Measurements from ENCODE around the gene POLD3.
"Not testable (repeated sequence)": the region's sequence is repeated elsewhere in the genome, so short reads cannot be mapped to it uniquely, and the experiment has no call there.

POLD3 gene

GRCh38 chr11:74639533-74639932, 47.2 kb downstream of the POLD3 start:
- DNase-seq, result no peak

DNA sequence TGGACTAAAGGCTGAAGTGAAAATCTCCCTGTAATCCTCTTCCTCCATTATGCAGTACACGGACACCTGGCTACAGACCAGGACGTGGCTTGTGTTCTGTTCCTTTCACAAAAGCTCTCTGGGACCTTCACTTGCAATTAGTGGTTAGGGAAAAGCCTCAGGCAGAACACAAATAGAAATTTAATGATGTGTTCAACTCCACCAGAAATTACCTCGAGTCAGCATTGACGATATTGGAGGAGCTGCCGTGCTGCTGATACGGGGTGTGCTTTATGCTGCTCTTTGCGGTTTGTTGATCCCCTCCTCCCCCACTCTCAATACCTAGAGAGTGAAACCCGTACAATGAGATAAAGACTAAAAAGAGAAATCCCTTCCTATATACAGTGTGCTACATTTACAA, 48.9 kb downstream of the POLD3 start:
- no peak for DNase-seq

DNA sequence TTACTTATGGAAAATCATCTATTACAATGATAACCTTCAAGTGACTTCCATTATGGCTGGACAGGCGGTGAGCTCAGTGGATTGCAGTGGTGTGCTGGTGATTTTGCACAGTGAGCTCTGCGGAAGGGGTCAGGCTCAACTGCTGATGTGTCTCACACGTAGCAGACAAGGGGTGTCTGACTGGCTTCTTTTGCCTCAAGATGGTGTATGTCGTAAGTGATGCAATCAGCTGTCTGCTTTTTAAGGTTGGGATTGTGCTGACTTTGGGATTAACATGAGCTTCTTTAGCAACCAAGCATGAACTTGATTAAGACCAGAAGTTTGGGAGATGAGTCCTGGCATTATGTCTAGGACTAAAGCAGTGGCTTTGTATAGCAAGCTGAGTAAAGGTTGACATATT, 49.5 kb downstream of the POLD3 start:
- DNase-seq, result no peak

GRCh38 chr11:74642912-74643311, 50.5 kb downstream of the POLD3 start:
- DNase-seq, result no peak

DNA sequence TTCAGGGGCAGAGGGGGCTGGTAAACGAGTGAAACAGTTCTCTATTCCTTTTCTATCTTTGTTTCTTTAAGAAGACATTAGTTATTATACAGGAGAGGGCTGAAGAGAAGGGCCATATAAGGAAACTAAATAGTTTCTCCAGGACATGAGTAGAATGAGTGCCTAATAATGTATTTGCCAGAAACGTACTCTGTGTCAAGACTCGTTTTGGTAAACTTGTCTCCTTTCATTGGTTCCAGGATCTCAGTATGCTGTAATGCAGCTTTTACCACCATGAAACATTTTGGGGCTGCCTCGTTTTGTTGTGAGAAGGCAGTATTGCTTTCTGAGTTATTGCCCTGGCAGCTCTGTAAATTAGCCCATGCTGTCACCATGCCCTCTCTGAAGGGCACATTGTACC, 51.7 kb downstream of the POLD3 start:
- no peak for DNase-seq

DNA sequence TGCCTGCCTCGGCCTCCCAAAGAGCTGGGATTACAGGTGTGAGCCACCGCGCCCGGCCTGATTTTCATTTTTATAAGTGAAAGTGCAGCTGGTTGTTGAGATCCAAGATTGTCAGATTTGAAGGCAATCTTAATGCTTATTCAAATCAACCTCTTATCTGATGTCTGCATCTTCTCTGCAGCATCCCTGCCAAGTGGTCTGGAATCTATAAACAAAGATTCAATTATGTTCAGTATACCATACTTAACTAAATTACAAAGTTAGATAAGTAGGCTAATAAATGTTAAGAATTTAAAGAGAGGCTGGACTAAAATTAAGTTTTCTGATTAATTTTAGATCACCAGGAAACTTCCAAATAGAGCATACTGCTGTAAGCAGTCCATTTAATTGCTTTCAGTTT, 53.8 kb downstream of the POLD3 start:
- DNase-seq, result no peak

GRCh38 chr11:74646954-74647353, 54.6 kb downstream of the POLD3 start:
- no peak for DNase-seq

- DNase-seq, result no peak
These were observed 55.0 kb downstream of the POLD3 start for GRCh38 chr11:74647404-74647803.

DNA sequence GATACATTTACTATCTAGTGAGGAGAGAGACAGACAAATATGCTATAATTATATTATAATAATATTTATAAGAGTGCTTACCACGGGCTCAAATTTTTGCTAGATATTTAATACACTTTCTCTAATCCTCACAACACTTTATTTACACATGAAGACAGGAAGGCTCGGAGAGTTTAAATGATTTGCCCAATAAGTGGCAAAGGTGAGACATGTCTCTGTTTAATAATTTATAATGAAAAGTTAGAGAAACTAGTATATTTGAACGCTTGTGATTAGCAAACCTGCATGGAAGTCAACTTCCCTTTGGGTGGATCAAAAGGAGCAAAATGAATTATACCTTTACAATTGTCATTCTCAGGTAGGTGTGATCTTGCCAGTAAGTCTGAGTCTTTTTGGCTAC, 55.4 kb downstream of the POLD3 start:
- no peak for DNase-seq

DNA sequence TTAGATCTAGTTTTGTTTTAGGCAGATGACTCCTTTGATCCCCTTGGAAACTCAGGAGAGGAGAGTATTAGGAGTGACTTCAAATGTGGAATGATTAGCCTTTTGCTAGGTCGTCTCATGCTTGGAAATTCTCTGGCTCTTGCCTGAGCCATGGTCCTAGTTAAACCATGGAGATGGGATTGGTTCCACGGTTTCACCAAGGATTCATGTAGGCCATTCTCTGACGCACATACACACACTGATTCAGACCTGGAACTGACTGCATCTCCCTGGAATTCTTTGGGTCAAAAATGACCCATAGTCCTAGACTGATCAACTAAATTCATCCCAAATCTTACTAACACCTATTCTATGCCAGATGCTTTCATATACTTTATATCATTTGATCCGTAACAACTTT, 56.5 kb downstream of the POLD3 start:
- DNase-seq, result no peak

- DNase-seq, result no peak
These were observed 58.1 kb downstream of the POLD3 start for GRCh38 chr11:74650498-74650897.

DNA sequence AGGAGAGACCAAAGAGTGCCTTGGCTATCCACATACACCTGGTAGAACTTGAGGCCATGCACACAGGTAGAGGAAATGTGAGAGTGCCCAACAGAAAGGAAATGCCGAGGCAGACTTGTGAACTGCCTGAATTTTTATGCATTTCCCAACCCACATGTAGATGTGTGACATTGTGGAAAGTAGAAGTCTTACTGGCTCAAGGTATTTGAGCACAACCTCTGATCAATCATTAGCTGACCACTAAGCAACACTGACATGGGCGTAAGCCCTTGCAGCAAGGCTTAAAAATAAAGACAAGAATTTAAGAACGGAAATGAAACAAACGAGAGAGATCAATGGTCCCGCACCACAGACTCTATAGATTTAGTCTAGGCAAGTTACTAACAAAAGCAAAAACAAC, 62.6 kb downstream of the POLD3 start:
- no peak for DNase-seq

DNA sequence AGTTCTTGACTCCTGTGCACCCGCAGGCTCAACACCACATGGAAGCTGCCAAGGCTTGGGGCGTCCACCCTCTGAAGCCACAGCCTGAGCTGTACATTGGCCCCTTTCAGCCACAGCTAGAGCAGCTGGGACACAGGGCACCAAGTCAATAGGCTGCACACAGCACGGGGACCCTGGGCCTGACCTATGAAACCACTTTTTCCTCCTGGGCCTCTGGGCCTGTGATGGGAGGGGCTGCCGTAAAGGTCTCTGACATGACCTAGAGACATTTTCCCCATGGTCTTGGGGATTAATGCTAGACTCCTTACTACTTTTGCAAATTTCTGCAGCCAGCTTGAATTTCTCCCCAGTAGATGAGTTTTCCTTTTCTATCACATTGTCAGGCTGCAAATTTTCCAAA, 66.7 kb downstream of the POLD3 start:
- not testable (repeated sequence) for DNase-seq

GRCh38 chr11:74662487-74663103, 70.2 kb downstream of the POLD3 start:
- DNase-seq, result no peak

DNA sequence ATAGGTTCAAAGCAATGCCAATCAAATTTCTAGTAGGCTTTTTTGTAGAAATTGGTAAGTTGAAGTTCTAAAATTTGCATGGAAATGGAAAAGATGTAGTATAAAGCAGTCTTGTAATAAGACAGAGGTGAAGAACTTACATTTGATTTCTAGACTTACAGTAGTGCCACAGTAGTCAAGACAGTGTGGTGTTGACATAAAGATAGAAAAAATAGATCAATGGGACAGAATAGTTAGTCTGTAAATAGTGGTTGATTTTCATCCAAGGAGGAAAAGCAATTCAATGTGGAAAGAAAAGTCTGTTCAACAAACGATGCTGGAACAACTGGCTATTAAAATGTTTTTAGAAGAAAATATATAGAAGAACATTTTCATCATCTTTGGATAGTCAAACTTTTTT, 70.9 kb downstream of the POLD3 start:
- DNase-seq, result no peak

- DNase-seq, result no peak
These were observed 77.1 kb downstream of the POLD3 start for GRCh38 chr11:74669211-74670160.

DNA sequence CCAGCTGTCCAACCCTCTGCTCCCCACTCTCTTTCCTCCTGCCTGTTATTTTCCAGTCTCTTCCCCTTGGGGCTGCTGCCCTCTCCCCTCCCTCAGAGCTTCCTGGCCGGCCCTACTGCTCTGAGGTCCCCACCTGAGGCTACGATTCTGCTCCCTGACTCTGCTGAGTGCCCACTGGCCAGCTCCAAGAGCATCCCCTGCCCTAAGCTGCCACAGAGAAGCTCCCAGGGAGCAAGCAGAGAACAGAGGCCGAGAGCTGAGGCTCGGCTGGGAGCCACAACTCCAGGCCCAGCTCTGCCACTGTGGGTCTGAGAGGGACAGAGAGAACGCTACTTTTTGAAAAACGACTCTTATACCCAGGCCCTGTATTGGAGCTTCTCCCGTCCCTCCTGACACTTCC, 77.8 kb downstream of the POLD3 start:
- DNase-seq, result no peak

DNA sequence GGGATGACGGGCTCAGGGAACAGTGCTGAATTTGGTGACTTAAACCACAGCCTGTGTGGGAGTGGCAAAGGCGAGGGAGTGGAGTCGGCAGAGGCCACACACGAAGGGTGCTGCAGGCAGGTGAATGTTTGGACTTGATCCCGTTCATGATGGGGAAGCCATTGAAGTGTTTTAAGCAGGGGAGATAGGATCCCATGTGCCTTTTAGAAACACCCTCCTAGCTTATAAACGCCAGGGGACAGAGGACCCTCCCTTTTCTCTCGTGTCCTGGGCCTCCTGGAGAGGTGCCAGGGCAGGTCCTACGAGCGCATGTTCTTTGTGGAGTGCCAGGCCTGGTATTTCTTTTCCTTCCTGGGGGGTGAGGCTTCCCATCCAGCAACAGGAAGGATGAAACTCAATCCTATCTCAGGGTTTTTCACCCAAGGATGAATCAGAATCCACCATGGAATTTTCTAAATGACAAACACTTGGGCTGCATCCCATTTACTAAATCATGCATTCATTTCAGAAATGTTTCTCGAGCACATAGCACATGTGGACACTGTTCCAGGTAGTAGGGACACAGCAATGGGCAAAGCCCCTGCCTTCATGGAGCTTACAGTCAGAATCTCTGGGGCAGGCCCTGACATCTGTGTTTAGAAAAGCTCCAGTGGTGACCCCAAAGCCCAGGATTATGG, 79.3 kb downstream of the POLD3 start:
- no peak for DNase-seq

DNA sequence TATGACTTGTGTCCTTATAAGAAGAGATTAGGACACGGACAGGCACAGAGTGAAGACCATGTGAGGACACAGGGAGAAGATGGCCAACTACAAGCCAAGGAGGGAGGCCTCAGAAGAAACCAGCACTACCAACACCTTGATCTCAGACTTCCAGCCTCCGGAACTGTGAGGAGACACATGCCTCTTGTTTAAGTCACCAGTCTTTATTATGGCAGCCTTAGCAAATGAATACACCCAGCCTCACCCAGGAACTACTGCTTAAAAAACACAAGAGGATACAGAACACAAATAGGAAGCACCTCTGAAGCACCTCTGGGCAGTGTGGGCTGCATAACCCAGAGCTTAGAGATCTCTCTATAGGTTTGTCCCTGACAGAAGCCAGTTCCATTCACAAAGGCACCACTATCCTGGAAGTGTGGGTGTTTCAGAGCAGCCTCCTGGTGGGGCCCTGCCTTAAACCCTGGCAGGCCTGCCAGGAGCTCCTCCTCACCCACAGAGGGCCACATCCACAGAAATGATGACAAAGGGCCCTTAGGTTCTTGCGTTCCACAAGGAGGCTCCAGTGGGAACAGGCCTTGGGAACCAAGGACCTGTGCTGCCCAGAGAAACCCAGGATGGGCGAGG, 80.1 kb downstream of the POLD3 start:
- no peak for DNase-seq

DNA sequence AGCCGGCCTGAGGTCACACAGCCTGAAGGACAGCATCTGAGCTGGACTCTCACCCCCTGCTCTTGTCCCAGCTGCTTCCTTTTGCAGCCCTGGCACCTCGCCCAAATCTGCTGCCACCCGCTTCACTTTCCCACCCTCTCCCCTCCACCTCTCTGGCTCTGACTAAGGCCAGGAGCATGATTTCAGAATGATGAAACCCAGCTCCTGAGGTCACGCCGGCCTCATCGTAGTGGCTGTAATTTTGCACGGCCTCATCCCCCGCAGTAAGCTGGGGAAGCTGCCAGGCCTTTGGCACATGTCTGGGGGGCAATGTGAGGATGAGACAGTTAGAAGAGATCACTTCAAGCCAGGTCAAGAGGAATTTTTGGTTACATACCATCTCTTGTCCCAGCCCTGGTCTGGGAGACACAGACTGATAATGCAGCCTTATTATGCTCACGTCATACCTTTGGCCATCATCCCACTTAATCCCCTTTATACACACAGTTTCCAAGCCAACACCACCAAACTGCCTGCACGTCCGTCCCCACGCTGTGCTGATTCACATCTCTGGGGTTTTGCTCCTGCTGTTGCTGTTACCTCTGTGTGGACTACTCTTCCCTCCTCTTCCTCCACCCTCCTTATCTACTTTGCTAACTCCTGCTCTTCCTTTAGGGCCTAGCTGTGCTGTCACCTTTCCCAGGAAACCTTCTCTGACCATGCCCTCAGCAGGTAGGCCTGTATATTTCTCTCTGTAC, 80.7 kb downstream of the POLD3 start:
- no peak for DNase-seq

DNA sequence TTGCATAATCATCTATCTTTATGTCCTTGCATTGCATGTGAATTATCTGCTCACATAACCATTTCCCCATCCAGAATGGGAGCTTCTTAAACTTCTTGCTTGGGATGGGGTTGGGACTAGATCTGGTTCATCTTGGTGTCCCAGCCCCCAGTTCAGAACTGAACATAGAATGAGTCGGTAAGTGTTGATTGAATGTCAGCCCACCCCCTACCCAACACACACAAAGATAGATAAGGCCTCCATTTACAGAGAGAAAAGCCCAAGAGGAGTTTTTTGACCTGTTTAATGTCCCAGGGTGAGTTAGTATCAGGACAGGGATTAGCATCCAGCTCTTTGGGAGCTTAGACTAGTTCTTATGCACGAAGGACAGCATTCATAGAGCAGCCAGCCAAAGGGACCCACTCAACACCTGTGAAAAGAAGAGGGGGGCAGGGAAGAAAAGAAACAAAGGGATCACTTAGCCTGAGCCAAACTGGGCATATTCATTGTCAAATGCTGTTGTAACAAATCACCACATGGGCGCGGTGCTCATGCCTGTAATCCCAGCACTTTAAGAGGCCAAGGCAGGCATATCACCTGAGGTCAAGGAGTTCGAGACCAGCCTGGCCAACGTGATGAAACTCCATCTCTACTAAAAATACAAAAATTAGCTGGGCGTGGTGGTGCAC, 81.4 kb downstream of the POLD3 start:
- DNase-seq, result no peak

- DNase-seq, result no peak
These were observed 83.4 kb downstream of the POLD3 start for GRCh38 chr11:74675761-74676160.
